ENCODE measurements around the gene GRIN3B.

Gene GRIN3B

DNA sequence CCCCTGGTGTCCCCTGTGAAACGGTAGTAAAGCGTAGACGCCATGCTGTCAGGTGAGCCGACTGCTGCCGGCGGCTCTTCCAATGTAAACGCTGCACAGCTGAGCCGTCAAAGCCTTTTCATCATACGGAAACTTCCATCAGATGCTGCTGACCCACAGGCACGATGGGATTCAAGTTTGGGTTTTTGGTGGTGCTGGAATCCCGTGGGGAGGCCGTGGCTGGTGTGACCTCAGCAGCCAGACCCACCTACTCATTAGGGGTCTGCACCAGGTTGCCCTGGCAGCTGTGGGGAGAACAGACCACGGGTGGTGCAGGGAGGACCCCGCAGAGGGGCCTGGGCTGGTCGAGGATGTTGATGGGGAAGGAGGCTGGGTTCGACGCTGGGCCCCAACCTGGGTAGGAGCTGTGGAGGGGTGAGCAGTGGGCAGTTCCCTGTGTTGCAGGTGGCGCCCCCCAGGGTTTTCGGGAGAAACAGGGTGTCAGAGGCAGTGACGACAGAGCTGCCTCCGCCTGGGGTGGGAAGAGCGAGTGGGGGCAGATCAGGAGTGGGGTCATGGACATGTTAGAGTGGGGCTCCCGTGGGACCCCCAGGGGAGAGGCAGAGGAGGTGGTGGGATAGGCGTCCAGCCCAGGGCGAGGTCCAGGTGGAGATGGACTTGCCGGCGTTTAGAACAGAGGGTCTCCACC lies 6.6 kb downstream of the GRIN3B start:
- no peak for DNase-seq (ENCODE audit: low read depth in 3 of 3)

DNA sequence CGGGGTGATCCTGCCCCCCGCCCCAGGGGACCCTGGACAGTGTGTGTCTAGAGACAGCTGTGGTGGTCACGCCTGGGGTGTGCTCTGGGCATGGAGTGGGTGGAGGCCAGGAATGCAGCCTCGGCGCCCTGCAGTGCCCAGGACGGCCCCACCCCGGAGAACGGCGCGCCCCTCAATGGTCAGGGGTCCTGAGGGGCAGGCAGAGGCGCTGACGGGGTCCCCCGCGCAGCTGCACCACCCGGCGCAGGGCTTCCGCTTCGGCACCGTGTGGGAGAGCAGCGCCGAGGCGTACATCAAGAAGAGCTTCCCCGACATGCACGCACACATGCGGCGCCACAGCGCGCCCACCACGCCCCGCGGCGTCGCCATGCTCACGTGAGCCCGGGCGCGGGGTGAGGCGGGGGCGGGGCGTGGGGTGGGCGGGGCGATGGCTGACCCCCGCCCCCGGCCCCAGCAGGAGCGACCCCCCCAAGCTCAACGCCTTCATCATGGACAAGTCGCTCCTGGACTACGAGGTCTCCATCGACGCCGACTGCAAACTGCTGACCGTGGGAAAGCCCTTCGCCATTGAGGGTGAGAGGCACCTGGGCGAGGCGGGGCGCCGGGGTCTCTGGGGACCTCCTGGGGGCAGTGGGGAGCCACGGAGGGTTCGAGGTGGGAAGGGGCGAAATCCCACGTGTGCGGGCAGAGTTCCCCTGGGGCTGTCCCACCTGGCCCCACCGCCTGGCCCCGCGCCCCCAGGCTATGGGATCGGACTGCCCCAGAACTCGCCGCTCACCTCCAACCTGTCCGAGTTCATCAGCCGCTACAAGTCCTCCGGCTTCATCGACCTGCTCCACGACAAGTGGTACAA lies 7.4 kb downstream of the GRIN3B start:
- DNase-seq (ENCODE audit: low read depth in 3 of 3), result no peak

DNA sequence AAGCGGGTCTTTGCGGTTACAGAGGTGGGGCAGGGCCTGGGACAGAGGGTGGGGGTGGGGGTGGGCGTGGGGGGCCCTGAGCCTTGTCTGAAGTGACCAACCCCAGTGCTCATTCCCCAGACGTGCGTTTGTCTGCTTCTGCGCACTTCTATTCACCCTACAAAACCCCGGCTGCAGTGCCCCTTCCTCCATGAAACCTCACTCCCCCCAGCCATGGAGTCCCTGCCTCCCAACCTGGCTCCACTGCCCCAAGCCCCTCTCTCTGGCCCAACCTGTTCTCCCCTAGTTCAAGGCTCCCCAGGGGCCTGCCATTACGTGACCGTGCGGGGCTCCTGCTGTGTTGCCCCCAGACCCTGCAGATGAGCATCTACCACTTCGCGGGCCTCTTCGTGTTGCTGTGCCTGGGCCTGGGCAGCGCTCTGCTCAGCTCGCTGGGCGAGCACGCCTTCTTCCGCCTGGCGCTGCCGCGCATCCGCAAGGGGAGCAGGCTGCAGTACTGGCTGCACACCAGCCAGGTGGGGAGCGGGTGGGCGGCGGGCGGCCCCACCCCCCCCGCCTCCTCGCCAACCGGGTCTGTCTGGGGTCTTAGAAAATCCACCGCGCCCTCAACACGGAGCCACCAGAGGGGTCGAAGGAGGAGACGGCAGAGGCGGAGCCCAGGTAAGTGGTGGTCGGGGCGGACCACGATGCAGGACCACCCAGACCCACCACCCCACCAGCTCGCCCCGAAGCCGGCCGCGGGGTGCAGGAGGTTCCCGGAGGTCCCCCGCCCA lies 8.2 kb downstream of the GRIN3B start:
- no peak for DNase-seq (ENCODE audit: low read depth in 3 of 3)

- DNase-seq (ENCODE audit: low read depth in 3 of 3), result no peak
Measured at GRCh38 chr19:1009041-1009980, 9.1 kb downstream of the GRIN3B start.

GRCh38 chr19:1009981-1010538 lies 9.8 kb downstream of the GRIN3B start:
- DNase-seq (ENCODE audit: low read depth in 3 of 3), result no peak

DNA sequence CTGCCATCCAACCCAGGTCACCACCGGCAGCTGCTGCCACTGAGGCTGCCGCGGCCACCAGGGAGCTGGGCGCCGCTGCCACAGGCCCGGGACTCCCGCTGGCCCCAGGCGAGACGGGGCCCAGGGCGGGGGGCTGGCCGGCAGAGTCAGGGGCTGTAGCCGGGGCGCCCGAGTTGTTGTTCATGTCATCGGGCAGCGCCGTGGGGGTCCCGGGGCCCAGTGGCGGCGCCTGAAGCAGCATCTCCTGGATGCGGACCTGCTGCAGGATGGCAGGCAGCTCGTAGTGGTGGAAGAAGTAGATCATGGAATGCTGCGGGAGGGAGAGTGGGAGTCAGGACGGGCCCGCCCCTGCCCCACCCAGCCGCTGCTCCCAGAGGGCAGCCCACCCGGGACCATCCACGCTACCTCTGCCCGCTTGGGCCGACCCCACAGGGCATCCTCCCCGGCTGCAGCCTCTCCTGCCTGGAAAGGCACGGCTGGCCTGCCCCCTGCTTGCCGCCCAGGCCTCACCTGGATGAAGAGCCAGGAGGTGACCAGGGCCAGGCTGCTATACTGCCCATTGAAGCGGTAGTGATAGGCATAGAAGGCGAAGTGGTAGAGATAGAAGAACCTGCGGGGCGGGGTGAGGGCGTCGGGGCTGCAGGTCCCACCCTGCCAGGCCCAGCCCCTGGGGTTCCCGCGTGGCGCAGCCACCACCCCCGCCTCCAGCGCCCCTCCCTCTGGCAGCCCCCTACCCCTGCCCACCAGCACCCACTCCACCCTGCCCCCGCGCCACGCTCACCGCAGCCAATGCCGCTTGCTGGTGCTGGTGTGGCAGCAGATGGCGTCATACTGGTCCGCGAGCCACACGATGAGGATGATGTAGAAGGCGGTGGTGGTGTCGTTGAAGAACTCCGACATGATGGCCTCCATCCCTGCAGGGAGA lies 10.6 kb downstream of the GRIN3B start:
- DNase-seq (ENCODE audit: low read depth in 3 of 3), result no peak

- DNase-seq (ENCODE audit: low read depth in 3 of 3), result no peak
Measured at GRCh38 chr19:1011831-1012333, 11.7 kb downstream of the GRIN3B start.

DNA sequence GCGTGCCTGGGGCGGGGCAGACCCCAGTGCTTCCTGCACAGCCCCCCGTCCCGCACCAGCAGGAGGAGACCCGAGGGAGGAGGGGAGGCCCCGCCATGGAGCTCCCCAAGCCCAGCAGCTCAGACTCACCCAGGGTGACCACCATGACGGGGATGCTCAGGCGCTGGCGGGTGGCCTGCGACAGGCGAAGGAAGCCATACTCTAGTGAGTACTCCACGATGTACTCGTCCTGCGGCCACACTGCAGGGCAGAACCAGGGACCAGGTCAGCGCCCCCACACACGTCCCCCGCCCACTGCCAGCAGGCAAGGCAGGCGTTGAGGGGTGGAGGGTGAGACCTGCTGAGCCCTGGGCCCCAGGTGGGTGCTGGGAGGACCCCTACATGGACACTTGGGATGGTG lies 12.1 kb downstream of the GRIN3B start:
- no peak for DNase-seq (ENCODE audit: low read depth in 3 of 3)

- DNase-seq (ENCODE audit: low read depth in 3 of 3), result no peak
Measured at GRCh38 chr19:1013218-1013617, 13.0 kb downstream of the GRIN3B start.

DNA sequence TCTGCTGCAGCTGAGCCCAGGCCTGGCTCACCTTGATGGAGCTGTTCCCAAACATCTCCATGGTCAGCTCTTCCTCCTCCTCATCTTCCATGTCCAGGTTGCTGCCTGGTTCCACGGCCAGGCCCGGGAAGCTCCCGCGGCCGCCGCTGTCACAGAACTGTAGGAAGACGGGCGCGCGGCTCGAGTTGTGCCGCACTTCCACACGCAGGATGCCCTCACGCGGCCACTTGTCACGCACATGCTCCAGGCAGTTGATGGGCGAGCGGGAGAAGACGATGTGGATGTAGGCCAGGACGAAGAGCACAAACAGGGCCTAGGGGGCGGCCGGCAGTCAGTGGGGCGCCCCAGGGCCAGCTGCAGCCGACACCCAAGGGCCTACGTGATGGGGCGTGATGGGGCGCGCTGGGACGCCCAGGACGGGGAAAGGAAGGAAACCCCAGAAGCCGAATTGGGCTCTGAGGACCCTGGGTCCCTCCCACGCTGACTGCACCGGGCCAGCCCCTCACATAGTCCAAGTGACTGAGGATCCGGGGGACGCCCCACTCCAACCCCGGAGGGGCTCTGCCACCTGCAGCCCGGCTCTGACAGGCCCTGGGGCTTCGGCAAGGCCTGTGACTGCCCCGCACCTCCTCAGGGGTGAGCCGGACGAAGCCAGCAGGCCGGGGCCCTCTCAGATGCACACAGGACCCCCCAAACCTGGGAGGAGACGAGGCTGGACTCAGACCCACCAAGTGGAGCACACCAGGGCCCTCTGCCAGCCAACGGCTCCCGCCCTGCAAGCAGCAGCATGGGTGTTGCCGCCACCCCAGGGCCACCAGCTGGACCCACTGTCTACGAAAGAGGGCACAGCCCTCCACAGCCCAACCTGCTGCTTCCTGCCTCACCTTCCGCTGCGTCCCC lies 14.2 kb downstream of the GRIN3B start:
- no peak for DNase-seq (ENCODE audit: low read depth in 3 of 3)

DNA sequence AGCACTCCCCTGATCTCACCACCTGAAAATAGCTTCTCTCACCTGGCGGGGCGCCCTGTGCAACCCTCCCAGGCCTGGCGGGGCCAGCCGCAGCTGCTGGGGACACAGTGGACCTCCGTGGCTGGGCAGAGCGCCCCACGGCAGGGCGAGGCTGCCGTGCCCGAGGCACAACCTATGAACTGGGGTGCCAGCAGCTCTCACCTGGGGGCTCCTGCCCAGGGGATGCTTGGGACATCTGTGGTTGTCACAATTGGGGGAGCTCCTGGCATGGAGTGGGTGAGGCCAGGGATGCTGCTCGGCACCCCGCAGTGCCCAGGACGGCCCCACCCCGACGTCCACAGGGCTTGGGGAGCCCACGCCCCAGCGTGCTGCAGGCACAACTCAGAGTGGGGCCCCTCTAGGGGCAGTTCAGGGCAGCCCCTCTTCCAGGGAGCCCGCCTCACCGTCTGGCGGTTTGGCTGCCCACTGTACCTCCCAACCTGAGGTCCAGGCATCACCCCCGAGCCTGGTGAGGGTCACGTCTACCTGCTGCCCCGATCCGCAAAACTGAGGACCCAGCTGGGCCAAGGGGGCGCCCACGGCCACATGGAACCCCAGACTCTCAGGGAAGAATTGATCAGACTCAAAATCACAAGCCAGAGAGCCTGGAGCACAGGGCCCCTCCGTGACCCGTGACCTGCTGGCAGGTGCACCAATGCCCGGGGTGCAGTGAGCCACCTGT lies 15.0 kb downstream of the GRIN3B start:
- DNase-seq (ENCODE audit: low read depth in 3 of 3), result no peak

DNA sequence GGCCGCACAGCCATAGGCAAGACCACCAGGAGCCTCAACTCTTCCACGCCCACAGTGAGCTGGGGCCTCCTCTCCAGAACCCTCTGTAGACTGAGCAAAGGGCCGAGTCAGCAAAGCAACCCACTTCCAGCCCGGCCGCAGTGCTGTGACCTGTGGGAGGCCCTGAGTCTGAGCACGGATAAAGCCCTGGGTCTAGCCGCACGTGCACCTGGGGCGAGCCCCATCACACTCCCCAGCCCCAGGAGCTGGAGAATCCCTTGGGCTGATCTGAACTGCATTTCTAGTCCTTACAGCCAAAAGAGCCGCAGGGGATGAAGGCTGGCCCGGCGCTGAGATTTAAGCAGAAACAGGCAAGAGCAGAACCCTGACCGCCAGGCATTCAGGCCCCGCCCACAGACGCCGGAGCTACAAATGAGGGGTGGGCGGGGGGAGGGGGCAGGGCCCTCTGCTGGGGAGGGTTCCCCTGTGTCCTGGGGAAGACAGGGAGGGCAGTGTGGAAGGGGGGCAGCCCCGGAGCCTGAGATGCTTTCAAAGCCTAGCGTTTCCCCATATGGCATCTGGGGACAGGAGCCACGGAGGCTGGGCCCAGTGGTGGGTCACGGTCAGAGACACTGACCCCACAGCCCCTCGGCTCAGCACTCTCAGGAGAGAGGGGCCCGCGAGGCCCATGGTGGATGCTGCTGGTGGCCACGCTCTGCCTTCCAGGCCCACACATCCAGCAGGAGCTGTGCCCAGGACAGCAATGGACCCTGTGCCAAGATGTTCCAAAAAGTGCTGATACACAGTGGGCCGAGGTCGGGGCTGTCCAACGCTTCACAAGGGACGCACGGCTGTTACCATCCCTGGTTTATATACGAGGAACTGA lies 15.8 kb downstream of the GRIN3B start:
- no peak for DNase-seq (ENCODE audit: low read depth in 3 of 3)

GRCh38 chr19:1016647-1017114 lies 16.5 kb downstream of the GRIN3B start:
- no peak for DNase-seq (ENCODE audit: low read depth in 3 of 3)

- no peak for DNase-seq (ENCODE audit: low read depth in 3 of 3)
Measured at GRCh38 chr19:1017115-1017905, 17.1 kb downstream of the GRIN3B start.

DNA sequence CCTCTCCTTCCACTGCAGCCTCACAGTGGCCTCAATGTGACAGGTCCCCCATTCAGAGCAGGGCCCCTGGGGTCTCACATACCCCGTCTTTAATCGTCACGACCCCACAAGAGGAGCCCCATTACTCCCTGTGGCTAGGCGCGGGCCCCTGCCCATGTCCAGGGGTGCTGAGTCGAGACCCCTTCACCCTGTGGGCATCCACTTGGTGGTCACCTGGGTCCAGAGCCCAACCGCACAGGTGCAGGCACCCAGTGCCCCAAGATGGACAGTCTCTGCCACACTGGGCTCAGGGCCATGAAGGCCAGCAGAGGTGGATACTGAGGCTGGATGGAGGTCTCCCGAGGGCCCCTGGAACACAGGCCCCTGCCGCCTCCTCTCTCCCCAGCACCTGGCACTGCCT lies 17.7 kb downstream of the GRIN3B start:
- no peak for DNase-seq (ENCODE audit: low read depth in 3 of 3)

GRCh38 chr19:1018393-1018792 lies 18.2 kb downstream of the GRIN3B start:
- no peak for DNase-seq (ENCODE audit: low read depth in 3 of 3)

Data from stimulated activated CD4-positive, alpha-beta T cell treated with anti-CD3 and anti-CD28 coated beads, TNF-alpha, amount 100 ng/mL, for 48 hours (primary cell).